Calu3 (cell line): Measurements from ENCODE around the gene SCRN2. TPM values are rescaled to one million over a fixed set of nuclear protein-coding genes. Genes with fewer than 3 reads are reported as not detected.

Experiments
- BruUV-seq: library from RNA; stranded (reverse); fragments of 400-500 nt; replicated peaks from 2 replicates; lab custom pipeline; 2021; lab: Mats Ljungman, UMichigan
- CTCF ChIA-PET: fragments of 300-600 bp; sonication (Branson Sonifier 250); formaldehyde crosslinking; loops from one replicate; lab custom pipeline; 2022; ENCODE audit warnings: antibody characterized with exemption; lab: Charles Lee
- DNase-seq: peaks from one replicate; pipeline ENCODE4 v3.0.0; 2022
- H3K27ac Mint-ChIP-seq: one replicate; pipeline ENCODE4 v1.8.0; 2022; ENCODE audit warnings: mixed read lengths; ENCODE audit not compliant: unreplicated experiment
- H3K27me3 Mint-ChIP-seq: one replicate; pipeline ENCODE4 v1.8.0; 2022; ENCODE audit warnings: mixed read lengths; ENCODE audit not compliant: unreplicated experiment
- H3K36me3 Mint-ChIP-seq: one replicate; pipeline ENCODE4 v1.8.0; 2022; ENCODE audit warnings: mild to moderate bottlenecking, moderate library complexity, mixed read lengths; ENCODE audit not compliant: insufficient read depth, unreplicated experiment
- H3K4me1 Mint-ChIP-seq: one replicate; pipeline ENCODE4 v1.8.0; 2022; ENCODE audit warnings: mild to moderate bottlenecking, low read depth, mixed read lengths; ENCODE audit not compliant: unreplicated experiment
- H3K4me3 Mint-ChIP-seq: one replicate; pipeline ENCODE4 v1.8.0; 2022; ENCODE audit warnings: mild to moderate bottlenecking, low read depth, moderate library complexity, mixed read lengths; ENCODE audit not compliant: unreplicated experiment
- H3K9me3 Mint-ChIP-seq: one replicate; pipeline ENCODE4 v1.8.0; 2022; ENCODE audit warnings: low read depth, mixed read lengths; ENCODE audit not compliant: unreplicated experiment
- CTCF ChIP-seq: fragments of 200-600 bp; IDR thresholded peaks from one replicate; pipeline ENCODE4 v1.8.0; 2022; ENCODE audit warnings: antibody characterized with exemption; ENCODE audit not compliant: unreplicated experiment
- intact Hi-C: fragments of 100-400 bp; cut with micrococcal nuclease; formaldehyde crosslinking; loops from one replicate; pipeline ENCODE4 v1.10.0; 2022; ENCODE audit not compliant: unreplicated experiment
- total RNA-seq: library from RNA; stranded (reverse); gene quantifications from 2 replicates; pipeline ENCODE4 v1.2.3, GENCODE V29; 2022

The SCRN2 gene
- total RNA-seq, 1 experiment from 2014 or later, result 37.0 TPM

GRCh38 chr17:47882695-47883588, 41.9 kb upstream of the SCRN2 start:
- Mint-ChIP-seq H3K4me3 (no peak overlapping the region), H3K9me3 (no peaks in the 10 kb centered on the region), H3K27ac (no peak overlapping the region), H3K27me3 (peaks cover 64% of the 10 kb centered on the region), H3K36me3 (peaks cover 4% of the 10 kb centered on the region), H3K4me1 (peaks cover 9% of the 10 kb centered on the region)
- intact Hi-C loops, result no loop called here
- no peak for DNase-seq
- CTCF ChIA-PET, result interaction anchor here (1.3 kb wide), 1 partner anchor 42 kb away, joined by 4 read pairs; the partner anchor contains the start of gene SCRN2
- no peak for TF ChIP-seq CTCF
- BruUV-seq, result no TSS peak

GRCh38 chr17:47882247-47882646, 41.2 kb upstream of the SCRN2 start:
- TF ChIP-seq CTCF, result no peak
- DNase-seq, result no peak
- H3K27ac Mint-ChIP-seq, result no peak overlapping the region
- intact Hi-C loops, result no loop called here
- peaks cover 10% of the 10 kb centered on the region for H3K4me1 Mint-ChIP-seq
- no peak overlapping the region for H3K4me3 Mint-ChIP-seq
- BruUV-seq, result no TSS peak
- H3K9me3 Mint-ChIP-seq, result no peaks in the 10 kb centered on the region
- peaks cover 71% of the 10 kb centered on the region for H3K27me3 Mint-ChIP-seq
- CTCF ChIA-PET, result interaction anchor here (1.2 to 1.3 kb wide), 2 partner anchors 8 to 41 kb away, joined by 4 to 5 read pairs; partner anchors contain the start of gene SCRN2
- peaks cover 4% of the 10 kb centered on the region for H3K36me3 Mint-ChIP-seq

- H3K36me3 Mint-ChIP-seq, result peaks cover 4% of the 10 kb centered on the region
- no peak for DNase-seq
- CTCF ChIA-PET, result interaction anchor here (0.6 to 0.9 kb wide), 3 partner anchors 10 to 67 kb away, joined by 3 read pairs; partner anchors contain the start of gene SP2
- peaks cover 10% of the 10 kb centered on the region for H3K4me1 Mint-ChIP-seq
- peaks cover 85% of the 10 kb centered on the region for H3K27me3 Mint-ChIP-seq
- no peaks in the 10 kb centered on the region for H3K9me3 Mint-ChIP-seq
- no peak overlapping the region for H3K4me3 Mint-ChIP-seq
- H3K27ac Mint-ChIP-seq, result no peak overlapping the region
- no peak for TF ChIP-seq CTCF
- intact Hi-C loops, result no loop called here
- BruUV-seq, result no TSS peak
These were observed 38.8 kb upstream of the SCRN2 start for GRCh38 chr17:47879776-47880454.

GRCh38 chr17:47879028-47879585, 38.0 kb upstream of the SCRN2 start:
- no peak overlapping the region for H3K4me3 Mint-ChIP-seq
- intact Hi-C loops, result no loop called here
- no peaks in the 10 kb centered on the region for H3K9me3 Mint-ChIP-seq
- peaks cover 85% of the 10 kb centered on the region for H3K27me3 Mint-ChIP-seq
- CTCF ChIA-PET, result interaction anchor here (0.5 to 0.7 kb wide), 4 partner anchors 17 to 1768 kb away, joined by 3 read pairs; partner anchors contain the start of genes SCRN2 and SP2
- no peak for DNase-seq
- H3K27ac Mint-ChIP-seq, result no peak overlapping the region
- peaks cover 10% of the 10 kb centered on the region for H3K4me1 Mint-ChIP-seq
- no TSS peak for BruUV-seq
- no peak for TF ChIP-seq CTCF
- H3K36me3 Mint-ChIP-seq, result peaks cover 4% of the 10 kb centered on the region
